Rectal smooth muscle tissue (tissue), 1 donor: ENCODE measurements around the gene ENGASE.

ENCODE experiments used
- H3K27ac ChIP-seq: one replicate; pipeline ENCODE4 v1.7.0; 2013; ENCODE audit warnings: low read depth, low read length, inconsistent platforms
- H3K27me3 ChIP-seq: one replicate; pipeline ENCODE4 v1.7.0; 2013; ENCODE audit warnings: low read length; ENCODE audit not compliant: control insufficient read depth, insufficient read depth
- H3K36me3 ChIP-seq: one replicate; pipeline ENCODE4 v1.7.0; 2013; ENCODE audit warnings: low read length; ENCODE audit not compliant: control insufficient read depth, insufficient read depth
- H3K4me1 ChIP-seq: one replicate; pipeline ENCODE4 v1.7.0; 2013; ENCODE audit warnings: low read length; ENCODE audit not compliant: control insufficient read depth, insufficient read depth
- H3K4me3 ChIP-seq: one replicate; pipeline ENCODE4 v1.7.0; 2013; ENCODE audit warnings: low read length
- H3K9ac ChIP-seq: one replicate; pipeline ENCODE4 v1.7.0; 2013; ENCODE audit warnings: low read length

The ENGASE gene

DNA sequence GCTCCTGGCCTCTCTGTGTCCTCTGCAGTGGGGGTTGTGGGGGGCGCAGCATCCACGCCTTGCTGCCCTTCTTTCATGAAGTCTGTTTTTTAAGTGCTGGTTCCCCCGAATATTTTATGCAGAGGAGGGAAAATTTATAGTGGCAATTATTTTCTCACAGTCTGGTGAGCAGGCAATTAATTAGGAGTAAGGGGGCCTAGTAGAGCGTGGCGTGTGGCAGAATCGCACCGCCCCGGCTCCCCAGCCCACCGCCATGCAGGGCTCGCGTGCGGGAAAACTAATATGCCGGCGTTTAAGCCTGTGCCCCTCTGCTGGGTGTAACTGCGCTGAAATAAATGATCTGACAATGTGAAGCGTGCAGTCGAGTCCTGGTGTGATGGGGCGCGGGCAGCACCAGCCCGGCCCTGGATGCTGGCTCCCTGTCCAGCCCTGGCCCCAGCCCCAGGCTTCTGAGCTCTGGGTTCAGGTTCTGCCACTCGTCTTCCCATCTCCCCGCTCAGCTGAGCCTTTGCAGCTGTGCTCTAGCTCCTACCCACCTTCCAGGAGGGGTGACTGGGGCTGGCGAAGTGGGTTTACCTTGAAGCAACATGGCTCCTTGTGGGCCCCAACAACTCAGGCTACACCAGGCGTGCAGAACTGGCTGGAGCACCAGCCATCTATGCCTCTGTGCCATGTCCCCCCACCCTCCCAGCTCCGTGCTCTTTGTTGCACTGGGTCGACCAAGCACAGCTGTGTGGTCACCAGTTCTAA lies 13.8 kb downstream of the ENGASE start:
- H3K4me3 ChIP-seq, result no peak overlapping the region
- H3K27ac ChIP-seq, result no peak overlapping the region
- no peaks in the 10 kb centered on the region for H3K27me3 ChIP-seq
- no peaks in the 10 kb centered on the region for H3K4me1 ChIP-seq
- H3K36me3 ChIP-seq, result peaks cover 7% of the 10 kb centered on the region
- H3K9ac ChIP-seq, result no peak overlapping the region

DNA sequence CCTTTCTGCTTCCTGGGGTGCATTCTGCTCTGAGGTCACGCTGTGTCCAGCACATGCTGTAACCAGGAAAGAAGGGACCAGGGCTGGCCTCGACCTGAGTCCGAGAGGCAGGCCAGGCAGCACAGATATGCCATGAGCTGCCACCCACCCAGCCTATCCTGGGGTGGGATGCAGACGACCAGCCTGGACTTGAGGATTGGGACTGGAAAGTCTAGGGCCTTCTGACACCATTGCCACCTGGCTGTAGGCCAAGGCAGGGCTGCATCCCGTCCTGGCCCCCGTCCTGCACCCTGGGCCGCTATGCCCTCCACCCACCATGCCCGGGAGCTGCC lies 14.3 kb downstream of the ENGASE start:
- H3K4me1 ChIP-seq, result no peaks in the 10 kb centered on the region
- H3K4me3 ChIP-seq, result no peak overlapping the region

DNA sequence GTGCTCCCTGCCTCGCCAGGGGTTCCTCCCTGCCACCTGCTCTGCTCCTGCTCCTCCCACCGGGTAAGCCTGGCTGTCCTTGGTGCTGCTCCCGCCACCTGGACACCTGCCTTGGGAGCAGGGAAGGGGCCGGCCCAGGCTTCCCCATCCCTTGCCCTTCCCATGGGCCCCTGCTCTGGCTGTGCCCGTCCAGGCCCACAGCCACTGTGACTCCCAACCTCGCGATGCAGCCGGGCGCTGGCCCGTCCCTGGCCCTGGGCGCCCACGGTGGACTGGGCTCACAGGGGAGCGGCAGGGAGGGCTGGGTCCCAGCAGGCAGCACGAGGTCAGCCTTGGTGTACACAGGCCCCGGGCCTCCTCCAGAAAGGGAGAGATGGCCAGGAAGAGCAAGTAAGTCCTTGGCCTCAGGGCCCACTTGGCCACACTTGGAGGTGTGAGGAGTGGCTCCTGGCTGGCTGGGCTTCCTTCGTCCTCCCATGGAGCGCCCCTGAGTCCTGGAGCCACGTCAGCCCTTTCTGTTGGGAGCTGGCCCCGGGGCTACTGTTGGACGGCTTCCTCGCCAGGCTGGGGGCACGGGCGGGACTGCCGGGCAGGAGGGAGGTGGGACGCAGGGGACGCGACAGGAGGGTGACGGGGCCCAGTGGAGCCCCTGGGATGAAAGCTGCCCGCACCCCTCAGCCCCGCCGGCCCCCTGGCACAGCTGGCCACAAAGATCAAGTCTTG lies 15.3 kb downstream of the ENGASE start:
- Histone ChIP-seq H3K27me3 (no peaks in the 10 kb centered on the region), H3K27ac (peak overlapping the region; percentile 28), H3K4me1 (no peaks in the 10 kb centered on the region), H3K4me3 (no peak overlapping the region), H3K36me3 (peaks cover 7% of the 10 kb centered on the region), H3K9ac (no peak overlapping the region)

More for the DNA sequence above, 14.3 kb downstream of the ENGASE start:
- Histone ChIP-seq H3K9ac (no peak overlapping the region), H3K36me3 (peaks cover 7% of the 10 kb centered on the region), H3K27me3 (no peaks in the 10 kb centered on the region), H3K27ac (no peak overlapping the region)

GRCh38 chr17:79090443-79091225 lies 16.0 kb downstream of the ENGASE start:
- Histone ChIP-seq H3K9ac (no peak overlapping the region), H3K4me1 (no peaks in the 10 kb centered on the region), H3K27ac (peak overlapping the region; percentile 28), H3K27me3 (peaks cover 5% of the 10 kb centered on the region), H3K4me3 (no peak overlapping the region), H3K36me3 (peaks cover 7% of the 10 kb centered on the region)

GRCh38 chr17:79091226-79091670 lies 16.6 kb downstream of the ENGASE start:
- Histone ChIP-seq H3K4me3 (no peak overlapping the region), H3K4me1 (no peaks in the 10 kb centered on the region), H3K36me3 (peaks cover 7% of the 10 kb centered on the region), H3K9ac (no peak overlapping the region), H3K27ac (no peak overlapping the region), H3K27me3 (peaks cover 10% of the 10 kb centered on the region)

DNA sequence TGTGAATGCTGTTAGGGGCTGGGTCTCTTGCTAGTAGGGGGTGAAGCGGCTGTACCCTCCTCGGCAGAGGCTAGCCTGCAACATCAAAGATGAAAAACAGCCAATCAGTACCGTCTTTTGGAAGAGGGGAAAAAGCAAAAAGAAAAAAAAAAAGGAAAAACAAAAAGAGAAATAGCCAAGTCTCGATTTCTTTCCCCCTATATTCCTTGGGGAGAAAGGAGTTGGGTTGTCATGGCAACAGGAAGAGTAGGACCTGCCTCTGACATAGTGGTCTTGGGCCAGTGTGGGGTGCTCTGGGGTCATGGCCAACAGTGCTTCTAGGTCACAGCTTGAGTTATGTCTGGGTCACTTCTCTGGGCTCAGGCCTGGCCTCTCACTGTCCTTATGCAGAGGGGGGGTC lies 17.9 kb downstream of the ENGASE start:
- Histone ChIP-seq H3K9ac (no peak overlapping the region), H3K4me1 (no peaks in the 10 kb centered on the region), H3K27me3 (peaks cover 10% of the 10 kb centered on the region), H3K4me3 (no peak overlapping the region), H3K36me3 (no peaks in the 10 kb centered on the region), H3K27ac (no peak overlapping the region)

DNA sequence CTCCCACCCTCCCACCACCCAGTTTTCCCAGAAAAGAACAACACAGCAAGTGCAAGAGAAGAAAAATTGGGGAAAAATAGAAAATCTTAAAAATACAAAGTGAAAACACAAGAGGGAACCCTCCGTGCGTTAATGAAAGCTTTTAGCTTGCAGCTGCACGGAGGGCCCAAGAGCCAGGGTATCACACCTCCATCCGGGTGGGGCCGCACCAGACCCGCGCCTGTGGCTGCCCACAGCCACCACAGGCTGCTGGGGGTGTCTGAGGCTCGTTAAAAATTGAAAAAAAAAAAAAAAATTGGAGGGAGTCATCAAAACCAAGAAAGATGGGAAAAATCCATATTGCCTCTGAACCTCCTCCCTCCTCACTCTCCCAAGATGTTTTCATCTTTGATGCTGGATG lies 18.6 kb downstream of the ENGASE start:
- Histone ChIP-seq H3K4me3 (no peak overlapping the region), H3K27me3 (peaks cover 15% of the 10 kb centered on the region), H3K9ac (no peak overlapping the region)

DNA sequence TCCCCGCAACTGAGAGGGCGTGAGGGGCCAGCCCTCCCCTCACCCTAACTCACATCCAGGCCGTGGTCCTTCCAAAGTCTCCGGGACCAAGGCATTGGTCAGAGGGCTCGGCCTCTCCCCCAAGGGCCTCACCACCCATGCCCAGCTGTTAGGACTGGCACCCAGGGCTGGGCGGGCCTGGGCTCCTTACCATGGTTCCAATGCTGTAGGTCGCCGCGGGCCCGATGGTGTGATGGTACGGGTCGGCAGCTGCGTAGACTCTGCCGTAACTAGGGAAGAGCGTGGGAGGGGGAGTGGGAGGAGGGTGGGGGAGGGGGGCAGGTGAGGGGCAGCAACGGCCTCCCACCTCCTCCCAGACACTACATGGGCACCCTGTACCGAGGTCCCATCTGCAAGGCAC lies 19.6 kb downstream of the ENGASE start:
- Histone ChIP-seq H3K36me3 (no peaks in the 10 kb centered on the region), H3K27me3 (peaks cover 15% of the 10 kb centered on the region), H3K4me3 (no peak overlapping the region), H3K27ac (no peak overlapping the region), H3K9ac (no peak overlapping the region), H3K4me1 (peaks cover 4% of the 10 kb centered on the region)

More for the DNA sequence above, 18.6 kb downstream of the ENGASE start:
- peaks cover 4% of the 10 kb centered on the region for H3K4me1 ChIP-seq
- no peak overlapping the region for H3K27ac ChIP-seq
- H3K36me3 ChIP-seq, result no peaks in the 10 kb centered on the region

DNA sequence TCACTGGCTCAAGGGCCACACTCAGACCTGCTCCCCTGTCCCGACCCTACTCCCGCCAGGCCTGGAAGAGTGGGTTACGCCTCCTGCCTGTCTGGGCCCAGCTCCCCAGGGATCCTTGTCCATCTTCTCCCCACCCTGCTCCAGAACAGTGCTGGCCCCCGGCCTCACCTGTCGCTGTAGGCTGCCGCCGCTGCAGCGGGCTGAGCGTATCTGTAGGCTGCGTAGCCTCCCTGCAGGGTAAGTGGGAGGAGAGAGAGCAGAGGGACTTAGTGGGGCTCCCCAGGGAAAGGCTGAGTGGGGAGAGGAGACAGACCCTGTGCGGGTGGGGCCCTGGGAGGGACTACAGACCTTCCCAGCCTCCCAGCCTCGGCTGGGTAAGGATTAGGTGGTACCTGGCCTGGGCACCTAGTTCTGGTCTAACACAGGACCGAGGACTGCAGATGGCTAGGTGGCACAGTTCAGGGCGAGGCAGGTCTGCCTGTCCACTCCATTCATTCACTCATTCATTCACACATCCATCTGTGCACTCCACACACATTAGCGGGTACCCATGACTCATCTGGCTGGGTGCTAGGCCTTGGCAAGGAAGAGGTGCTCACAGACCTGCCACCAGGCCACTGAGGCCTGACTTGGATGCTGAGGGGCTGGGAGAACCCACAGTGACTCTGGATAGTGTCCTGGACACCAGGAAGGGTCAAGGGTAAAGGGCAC lies 20.9 kb downstream of the ENGASE start:
- no peaks in the 10 kb centered on the region for H3K36me3 ChIP-seq
- H3K4me3 ChIP-seq, result no peak overlapping the region
- H3K9ac ChIP-seq, result no peak overlapping the region
- no peak overlapping the region for H3K27ac ChIP-seq
- H3K4me1 ChIP-seq, result peaks cover 4% of the 10 kb centered on the region
- H3K27me3 ChIP-seq, result peaks cover 15% of the 10 kb centered on the region

- Histone ChIP-seq H3K4me1 (peaks cover 4% of the 10 kb centered on the region), H3K9ac (no peak overlapping the region), H3K27me3 (peaks cover 15% of the 10 kb centered on the region), H3K27ac (no peak overlapping the region), H3K36me3 (no peaks in the 10 kb centered on the region), H3K4me3 (no peak overlapping the region)
Observed at GRCh38 chr17:79096477-79096876, 21.9 kb downstream of the ENGASE start.

DNA sequence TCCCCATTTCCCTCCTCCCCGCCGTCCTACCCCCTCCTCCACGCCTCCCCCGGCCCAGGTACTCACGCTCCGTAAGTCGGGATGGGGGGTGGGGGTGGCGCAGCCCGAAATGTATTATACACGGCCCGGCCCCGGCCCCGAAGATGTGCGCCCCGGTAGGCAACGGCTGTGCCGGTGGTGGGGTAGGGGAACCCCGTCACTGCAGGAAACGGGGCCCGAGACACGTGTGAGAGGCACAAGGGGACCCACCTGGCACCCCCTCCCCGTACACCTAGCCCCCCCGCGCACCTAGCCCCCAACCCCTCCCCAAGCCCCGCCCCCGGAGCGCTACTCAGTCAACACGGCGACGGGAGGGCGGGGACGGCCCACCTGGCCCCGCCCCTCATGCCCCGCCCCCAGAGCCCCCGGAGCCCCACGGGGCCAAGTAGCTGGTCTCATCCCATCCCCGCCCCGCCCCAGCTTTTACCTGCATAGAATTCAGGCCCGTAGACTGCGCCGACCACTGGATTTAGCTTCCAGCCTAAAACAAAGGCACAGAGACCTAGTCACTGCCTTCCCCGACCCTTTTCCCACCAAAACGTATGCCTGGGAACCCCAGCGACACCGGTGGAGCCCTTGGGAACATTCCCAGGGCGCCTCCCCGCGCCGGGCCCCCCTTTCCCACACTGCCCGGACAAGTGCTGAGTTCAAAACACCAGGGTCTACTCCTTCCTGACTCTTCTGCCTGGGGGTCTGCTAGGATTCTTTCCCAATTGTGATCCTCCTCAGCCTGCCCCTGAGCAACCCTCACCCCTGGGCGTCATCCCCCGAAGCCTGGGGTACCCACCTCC lies 22.8 kb downstream of the ENGASE start:
- no peak overlapping the region for H3K27ac ChIP-seq
- H3K36me3 ChIP-seq, result no peaks in the 10 kb centered on the region
- H3K4me3 ChIP-seq, result no peak overlapping the region
- H3K27me3 ChIP-seq, result peaks cover 15% of the 10 kb centered on the region
- no peak overlapping the region for H3K9ac ChIP-seq
- peaks cover 4% of the 10 kb centered on the region for H3K4me1 ChIP-seq
